HG02885 (cell line): ENCODE results near the gene DNAH8.
"Not testable (repeated sequence)": the region's sequence is repeated elsewhere in the genome, so short reads cannot be mapped to it uniquely, and the experiment has no call there.

ENCODE experiments used
- ATAC-seq: cut with Tn5 transposase; IDR thresholded peaks from one replicate; pipeline ENCODE4 v1.9.1; 2021; ENCODE audit warnings: mild to moderate bottlenecking; ENCODE audit not compliant: unreplicated experiment, poor library complexity

Gene DNAH8

DNA sequence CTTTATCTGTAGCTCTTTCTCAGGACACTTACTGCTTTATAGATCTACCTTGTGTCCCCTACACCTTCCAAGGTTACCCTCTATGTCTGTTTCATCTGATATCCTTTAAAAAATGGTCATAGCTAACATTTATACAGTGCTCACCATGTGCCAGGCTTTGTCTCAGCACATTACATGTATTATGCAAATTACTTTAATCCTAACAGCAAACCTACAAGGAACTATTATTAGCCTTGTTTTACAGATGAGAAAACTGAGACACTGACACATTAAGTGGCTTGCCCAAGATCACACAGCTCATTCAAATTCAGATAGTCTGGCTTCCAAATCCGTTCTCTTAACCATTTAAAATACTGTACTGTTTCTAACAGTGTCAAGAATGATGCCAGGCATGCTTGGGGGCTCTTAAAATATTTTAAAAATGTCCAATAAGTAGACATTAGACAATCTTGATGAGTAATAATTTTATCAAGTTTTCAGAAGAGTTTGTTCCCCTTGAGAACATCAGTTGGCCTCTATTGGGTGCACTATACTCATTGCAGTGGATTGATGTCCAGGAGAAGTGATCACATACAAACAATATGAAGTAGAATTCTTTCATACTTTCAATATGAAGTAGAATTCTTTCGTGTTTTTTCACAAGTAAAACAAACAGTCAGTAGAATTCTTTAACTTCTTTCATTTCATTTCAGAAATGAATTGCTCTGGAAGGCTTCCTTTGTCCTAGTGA is 69.6 kb downstream of the DNAH8 start:
- ATAC-seq: no peak

DNA sequence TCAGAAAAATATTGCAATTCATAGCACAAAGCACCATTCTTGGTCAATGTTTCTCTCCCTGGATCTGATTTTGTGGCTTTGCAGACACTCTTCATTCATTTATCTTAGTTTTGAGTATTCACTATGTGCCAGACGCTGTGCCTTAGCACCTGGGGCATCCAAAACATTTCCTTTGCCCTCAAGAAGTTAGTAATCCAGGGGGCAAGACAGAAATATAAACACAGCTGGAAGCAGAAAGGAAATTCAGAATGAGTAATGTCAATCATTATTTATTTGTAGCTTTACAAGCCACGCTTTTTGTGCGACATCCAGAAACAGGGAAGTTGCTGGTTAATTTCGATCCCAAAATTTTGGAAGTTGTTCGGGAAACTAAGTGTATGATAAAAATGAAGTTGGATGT is 71.4 kb downstream of the DNAH8 start:
- ATAC-seq: no peak

DNA sequence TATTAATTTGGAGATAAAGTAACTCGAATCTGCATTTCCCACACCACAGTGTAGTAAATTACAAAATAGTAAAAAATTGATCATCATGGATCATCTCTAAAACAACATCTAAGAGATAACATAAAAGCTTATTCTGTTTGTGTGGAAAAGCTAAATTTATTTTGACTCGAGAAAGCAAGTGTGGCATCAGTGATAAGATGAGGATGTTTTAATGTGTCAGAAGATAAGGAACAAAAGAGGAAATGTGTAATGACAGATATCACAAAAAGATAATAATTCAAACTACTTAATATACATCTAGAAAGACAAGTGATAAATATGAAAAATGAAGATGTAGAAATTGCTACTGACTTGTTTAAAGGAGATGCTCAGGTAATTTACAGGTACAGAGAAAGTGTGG is 74.1 kb downstream of the DNAH8 start:
- no peak for ATAC-seq

DNA sequence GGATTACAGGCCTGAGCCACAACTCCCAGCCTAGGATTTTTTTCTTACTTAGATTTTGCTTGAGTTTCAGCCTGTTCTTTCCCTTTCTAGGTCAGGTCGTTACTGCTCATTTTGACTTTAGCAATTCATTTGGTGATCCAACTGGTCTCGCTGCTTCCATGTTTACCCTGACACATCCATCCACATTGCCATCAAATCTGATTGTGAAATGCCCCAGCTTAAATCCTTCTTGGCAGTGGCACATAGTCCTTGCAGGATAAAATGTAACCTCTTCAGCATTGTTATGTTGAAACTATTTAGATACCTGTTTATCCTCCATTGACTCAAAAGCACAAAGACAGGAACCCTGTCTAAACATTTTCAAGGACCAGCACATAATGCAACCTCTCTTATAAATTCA is 77.2 kb downstream of the DNAH8 start:
- ATAC-seq: no peak

DNA sequence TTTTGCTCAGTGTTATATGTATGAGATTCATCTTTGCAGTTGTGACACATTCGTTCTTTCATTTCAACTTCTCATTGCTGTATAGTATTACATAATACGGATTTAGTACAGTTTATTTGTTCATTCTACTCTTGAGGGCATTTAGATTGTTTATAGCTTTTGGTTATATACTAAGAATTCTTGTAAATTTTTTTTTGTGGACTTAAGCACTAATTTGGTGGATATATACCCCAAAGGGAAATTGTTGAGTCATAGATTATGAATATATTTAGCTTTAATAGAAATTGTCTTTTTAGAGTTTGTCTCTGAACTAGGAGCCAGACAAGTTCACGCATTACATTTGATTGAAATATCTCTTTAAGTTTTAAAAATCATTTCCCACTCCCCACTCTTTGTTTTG is 79.6 kb downstream of the DNAH8 start:
- ATAC-seq: no peak

DNA sequence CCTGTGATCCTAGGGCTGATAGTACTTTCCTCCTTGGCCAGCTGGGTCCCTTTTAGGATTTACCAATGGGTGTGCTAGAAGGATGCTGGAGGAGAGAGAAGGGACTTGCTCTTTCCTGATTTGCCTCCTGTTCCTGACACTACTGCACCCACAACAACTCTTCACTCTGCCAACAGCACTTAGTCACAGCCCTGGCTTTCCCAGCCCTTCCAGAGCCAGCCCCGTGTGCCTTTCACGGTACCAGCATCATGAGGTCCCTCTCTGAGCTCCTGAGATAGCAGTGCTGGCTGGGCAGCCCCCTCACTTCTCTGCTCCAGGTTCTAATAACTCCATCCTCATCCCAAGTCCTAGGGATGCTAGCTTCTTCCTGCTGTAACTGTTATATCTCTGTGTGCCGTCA is 80.9 kb downstream of the DNAH8 start:
- ATAC-seq: no peak

DNA sequence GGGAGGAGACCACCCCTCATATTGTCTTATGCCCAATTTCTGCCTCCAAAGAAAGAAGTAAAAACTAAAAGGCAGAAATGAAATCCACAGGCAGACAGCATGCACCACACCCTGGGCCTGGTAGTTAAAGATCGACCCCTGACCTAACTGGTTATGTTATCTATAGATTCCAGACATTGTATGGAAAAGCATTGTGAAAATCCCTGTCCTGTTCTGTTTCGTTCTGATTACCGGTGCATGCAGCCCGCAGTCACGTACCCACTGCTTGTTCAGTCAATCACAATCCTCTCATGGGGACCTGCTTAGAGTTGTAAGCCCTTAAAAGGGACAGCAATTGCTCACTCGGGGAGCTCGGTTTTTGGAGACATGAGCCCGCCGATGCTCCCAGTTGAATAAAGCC is 81.3 kb downstream of the DNAH8 start:
- ATAC-seq: not testable (repeated sequence)

DNA sequence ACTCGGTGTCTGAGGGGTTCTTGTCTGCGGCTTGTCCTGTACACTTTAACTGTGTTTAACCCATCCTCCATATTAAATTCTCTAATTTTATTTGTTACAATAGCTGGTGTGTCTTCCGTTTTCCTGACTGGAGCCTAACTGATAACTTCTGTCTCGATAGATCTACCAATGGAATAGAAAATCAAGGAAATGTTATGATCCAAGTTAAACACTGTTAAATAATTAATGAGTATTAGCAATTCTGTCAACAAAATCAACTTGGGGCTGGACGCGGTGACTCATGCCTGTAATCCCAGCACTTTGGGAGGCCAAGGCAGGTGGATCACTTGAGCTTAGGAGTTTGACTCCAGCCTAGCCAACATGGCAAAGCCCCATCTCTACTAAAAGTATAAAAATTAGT is 81.7 kb downstream of the DNAH8 start:
- ATAC-seq: no peak

DNA sequence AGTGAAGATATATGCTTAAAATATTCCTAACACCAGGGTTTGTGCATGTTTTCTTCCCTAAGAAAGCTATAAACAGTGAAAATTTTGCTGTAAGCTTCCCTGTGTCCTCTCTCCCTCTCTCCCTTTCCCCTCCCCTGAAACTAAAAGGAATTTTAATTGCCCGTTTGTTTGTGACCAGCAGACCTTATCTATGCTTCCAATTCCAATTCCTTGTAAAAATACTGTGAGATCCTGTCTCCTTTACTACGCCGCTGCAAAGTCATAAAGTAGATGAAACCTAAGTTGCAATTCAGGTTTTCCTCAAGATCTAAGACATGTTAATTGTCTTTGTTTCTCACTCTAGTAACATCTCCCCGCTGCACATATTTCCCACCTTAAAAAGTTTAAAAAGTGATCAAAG is 82.3 kb downstream of the DNAH8 start:
- ATAC-seq: no peak

DNA sequence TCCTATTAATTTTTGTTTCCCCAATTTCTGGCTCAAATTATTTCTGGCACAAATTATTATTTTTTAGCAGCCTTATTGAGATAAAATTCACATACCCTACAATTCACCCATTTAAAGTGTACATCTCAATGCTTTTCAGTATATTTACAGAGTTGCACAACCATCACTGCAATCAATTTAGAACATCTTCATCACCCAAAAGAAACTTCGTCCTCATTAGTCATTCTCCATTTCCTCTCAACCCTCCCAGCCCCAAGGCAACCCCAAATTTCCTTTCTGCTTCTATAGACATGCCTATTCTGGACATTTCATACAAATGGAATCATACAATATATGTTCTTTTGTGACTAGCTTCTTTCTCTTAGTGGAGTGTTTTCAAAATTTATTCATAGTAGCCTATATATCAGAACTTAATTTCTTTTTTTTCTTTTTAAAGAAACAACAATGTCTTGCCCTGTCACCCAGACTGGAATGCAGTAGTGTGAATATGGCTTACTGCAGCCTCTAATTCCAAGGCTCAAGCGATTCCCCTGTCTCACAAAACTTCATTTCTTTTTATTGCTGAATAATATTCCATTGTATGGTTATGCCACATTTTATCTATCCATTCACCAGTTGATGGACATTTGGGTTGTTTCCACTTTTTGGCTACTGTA is 84.5 kb downstream of the DNAH8 start:
- no peak for ATAC-seq

DNA sequence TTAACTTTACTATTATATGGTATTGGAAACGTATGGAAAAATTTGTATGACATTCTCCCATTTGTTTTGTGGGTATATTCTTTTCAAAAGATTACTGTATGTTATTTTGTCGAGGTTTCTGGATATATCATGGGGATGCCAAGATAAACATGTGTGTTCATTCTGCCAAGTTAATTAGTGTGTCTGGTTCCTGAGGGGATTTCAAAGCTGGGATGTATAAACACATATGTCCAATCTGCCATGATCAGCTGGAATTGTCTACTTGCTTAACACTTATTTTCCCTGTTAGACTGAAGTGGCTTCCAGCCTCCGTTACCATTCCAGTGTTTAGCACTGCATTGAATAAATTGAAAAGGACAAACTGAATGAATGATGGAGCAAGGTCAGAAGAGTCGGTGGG is 86.2 kb downstream of the DNAH8 start:
- ATAC-seq: no peak

DNA sequence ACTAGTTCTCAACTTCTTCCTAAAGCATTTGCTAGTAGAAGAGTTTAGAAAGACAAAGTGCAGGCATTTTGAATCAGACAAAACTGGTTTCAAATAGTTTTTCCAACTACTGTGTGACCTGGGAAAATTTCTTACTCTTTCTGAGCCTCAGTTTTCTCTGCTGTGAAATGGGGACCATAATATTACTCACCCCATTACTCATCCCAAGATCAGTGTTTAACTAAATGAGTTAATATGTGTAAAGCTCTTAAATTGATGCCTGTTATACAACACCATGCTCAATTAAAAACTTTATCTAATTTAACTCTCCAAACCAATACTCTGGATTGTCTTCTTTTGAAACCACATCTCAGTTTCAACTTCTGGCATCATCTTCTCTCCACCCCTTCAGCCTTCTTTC is 87.4 kb downstream of the DNAH8 start:
- ATAC-seq: no peak

DNA sequence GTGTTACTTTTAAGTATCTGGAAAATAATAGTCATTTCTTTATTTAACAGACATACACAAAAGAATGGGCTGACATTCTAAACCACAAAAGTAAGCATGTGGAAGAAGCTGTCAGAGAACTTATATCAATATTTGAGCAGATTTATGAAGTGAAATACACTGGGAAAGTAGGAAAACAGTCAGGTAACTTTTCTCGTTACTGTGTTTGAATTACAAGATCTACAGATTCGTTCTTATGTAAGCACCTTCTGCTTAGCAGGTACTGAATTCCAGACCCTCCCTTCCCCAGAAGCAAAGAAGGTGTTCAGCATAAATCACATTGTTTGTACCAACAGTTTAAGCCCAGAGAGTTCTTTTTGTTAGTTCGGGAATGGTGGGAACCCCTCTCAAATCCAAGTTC is 88.0 kb downstream of the DNAH8 start:
- no peak for ATAC-seq

DNA sequence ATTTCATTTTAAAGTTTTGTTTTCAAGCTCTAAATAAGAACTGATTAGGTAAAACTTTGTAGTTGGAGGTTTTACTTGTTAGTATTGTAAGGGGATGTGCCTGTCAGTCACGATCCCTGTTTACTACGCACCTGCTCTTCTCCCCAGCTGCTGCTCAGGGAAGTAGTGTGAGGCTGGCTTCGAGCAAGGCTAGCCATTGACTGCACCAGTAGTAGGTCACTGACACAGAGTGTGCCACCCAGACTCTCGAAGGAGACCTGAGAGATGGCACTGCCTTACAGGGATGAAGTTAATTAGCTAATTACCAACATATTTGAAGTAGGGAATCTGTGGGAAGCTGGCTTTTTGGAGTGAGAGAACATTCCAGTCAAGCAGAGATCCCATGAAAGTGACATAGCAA is 89.2 kb downstream of the DNAH8 start:
- no peak for ATAC-seq

DNA sequence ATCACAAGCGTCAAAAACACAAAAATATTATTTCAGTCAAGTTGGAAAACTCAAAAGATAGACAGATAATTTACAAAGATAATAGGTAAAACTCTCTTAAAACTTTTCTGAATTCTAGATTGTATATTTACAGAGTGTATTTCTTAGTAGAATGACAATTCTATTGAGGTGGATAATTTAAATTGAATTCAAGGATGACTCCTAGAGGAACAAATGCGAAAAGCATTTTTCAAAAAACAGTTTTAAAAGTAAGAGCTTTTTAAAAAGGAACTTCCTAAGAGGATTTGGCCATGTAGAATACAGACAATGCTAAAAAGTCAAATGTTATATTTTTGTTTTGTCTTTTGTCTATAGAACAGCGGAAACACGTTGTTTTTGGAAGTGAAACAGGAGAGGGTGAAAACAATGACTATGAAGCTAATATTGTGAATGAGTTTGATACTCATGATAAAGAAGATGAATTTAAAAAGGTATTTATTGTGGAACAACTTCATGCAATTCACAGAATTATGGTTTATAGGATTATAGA is 90.1 kb downstream of the DNAH8 start:
- no peak for ATAC-seq

DNA sequence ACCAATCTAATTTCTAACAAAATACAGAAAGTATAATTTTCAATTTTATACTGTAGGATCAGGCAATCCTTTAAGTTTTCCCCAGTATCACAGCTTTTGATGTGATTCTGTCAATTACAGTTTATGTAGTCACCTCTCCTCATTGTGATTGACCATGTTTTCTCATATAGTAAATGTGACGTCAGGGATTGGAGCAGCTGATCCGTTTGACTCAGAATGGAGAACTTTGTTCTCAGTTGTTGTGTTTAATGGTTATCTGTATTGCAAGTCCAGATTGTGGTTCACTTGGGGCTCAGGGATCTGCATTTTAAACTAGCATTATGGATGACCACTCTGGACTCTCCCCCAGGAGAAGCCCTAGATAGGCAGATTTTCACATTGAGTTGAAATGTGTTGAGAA is 90.6 kb downstream of the DNAH8 start:
- ATAC-seq: no peak

DNA sequence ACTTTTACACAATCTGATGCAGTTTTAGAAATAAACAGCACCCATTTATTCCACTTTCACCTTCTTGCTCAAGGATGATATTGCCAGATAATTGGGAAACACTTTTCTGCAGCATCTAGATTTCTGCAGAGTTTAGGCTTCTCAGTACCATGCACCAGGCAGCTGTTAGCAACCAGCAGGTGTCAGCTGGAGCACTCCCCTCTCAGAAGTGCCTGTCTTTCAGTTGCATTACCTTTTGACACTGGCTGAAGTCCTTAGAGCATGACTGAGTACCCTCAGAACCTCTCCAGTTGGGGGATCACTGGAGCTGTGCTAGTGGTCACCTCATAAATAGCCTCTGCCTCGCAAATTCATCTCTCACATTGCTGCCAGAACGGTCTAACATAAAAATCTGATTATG is 91.2 kb downstream of the DNAH8 start:
- ATAC-seq: no peak

DNA sequence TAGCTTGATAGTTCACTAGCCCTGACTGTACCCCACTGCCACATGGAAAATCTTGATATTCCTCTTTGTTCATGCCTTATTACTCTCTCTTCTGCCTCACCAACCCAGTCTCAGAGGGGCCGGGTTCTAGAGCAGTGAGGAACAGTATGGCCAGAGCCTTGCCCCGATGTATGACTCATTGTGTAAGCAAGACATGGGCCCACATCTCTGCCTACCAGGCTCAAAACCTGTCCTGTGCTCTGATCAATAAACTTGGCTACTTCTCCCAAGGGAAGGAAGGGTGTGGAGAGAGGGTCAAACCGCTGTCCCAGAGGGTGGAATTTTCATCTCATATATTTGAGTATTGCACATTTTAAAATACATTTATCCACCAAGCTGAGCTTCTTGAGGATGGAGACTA is 91.7 kb downstream of the DNAH8 start:
- no peak for ATAC-seq

DNA sequence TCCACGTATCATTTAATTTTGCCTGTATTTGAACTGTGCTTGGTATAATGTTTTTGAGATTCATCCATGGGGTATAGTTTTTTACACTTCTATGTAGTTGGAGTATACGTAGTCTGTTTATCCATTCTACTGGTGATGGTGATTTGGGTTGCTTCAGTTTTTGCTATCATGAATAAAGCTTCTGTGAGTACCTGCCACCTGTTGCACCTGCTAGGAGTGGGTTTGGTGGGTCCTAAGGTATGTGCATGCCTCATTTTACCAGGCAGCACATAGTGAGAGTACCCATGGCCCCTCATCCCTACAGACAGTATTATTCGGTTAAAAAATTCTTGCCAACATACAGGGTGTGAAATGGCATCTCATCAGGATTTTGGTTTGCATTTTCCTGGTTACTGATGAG is 92.9 kb downstream of the DNAH8 start:
- ATAC-seq: no peak

DNA sequence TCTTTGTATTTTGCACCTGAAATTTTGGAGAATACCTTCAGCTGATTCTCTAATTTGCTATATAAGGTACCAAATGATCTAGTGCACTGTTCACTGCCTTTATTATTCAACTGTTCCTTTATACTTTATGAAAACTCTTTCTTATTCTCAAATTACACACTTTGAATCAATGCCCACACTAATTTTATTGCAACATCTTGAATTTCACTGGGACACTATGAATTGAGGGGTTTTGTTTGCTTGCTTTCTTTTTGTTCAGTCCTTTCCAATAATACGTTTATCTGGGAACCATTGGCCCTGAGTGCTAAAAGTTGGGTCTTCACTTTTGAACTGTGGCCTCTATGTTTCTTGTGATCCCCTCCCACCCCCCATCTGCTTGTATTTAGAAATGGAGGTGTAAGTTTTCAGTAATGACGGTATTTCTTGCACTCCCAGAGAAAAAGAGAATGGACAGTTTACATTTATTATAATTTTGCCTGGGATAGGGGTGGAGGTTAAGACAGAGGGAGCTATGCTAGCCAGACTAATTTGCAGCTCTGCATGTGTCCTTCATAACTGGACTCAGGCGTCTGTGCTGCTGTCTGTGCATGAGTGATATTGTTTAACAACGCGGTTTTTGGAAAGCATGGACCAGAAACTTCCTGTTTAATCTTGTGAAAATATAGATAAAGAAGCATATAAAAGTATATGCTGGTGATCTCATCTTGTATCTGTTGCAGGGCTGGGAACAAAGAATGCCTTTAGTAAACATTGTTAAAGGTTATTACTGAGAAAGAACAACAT is 98.1 kb downstream of the DNAH8 start:
- no peak for ATAC-seq

DNA sequence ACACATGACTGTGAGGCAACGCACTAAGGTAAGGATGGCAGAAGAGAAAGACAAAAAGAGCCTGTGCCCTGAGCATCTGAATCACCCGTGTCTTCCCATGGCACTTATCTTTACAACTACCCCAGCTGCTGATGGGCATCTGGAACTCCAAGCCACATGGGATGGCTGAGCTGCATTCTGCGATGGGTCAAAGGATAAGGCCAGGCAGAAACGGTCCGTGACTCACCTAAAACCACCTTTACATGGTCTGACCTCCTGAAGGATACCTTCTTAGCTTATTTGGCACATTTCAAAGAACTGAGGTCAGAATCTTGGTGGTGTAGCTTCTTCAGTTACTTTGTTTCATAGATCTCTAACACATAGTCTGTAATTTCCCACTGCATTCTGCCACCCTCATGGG is 99.7 kb downstream of the DNAH8 start:
- no peak for ATAC-seq
